Posterior cingulate gyrus (tissue), 11 donors: ENCODE measurements around the gene ALOX5.
"Not testable (repeated sequence)": the region's sequence is repeated elsewhere in the genome, so short reads cannot be mapped to it uniquely, and the experiment has no call there.

Source experiments
- DNase-seq, 10 donors: peaks; one replicate each; pipeline versions ENCODE4 v3.0.0 to v3.0.0-alpha.2; 2020 to 2021; ENCODE audit warnings: mixed read lengths in 3 of 10
- intact Hi-C: fragments of 100-400 bp; cut with DNase I; formaldehyde crosslinking; loops from one replicate; pipeline ENCODE4 v1.15.1; 2023

ALOX5 gene

DNA sequence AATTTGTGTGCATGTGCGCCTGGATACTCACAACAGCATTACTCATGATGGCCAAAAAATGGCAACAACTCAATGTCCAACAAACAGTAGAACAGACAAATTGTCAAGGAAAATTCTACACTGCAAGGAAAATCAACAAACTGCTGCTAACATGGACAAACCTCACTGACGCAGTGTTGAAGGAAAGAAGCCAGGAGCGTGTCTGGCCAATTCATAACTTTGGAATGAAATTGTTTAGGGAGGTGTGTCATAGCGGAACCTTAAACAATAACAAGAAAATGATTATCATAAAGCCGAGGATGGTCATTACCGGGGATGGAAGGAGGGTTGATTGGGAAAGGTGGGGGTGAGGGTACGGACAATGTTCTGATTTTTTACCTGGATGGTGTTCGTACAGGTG is 29.1 kb downstream of the ALOX5 start:
- no peak for DNase-seq
- intact Hi-C loops, result no loop called here

DNA sequence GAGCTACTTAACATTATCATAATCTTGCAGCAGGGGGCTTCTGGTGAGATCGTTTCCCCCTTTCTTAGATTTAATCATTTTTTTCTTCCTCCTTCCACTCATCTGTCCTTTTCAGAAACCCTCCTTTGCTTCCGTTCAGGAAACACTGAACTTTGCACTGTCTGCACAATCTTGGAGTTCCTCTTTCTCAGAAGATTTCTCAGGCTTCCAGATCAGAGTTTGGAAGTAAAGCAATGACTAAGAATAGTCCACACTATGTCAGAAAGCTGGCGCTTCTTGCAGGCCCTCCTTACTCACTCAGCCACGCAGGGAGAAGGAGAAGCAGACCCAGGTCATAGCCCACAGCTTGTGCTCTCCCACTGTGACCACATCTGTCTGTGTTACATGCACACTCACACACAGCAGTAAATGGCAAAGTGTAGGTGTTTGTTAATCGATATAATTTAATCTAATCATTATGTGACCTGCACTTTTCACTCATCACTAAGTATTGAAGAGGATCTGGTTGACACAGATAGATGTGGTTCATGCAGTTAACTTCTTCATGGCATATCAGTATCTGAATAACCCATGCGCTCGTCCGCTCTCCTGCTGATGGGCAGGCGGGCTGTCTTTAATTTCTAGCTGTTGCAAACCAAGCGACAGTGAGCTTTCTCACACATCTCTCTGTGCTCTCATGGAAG is 30.2 kb downstream of the ALOX5 start:
- DNase-seq, result peak in 1 of 10 donors; percentile 77
- intact Hi-C loops, result no loop called here

DNA sequence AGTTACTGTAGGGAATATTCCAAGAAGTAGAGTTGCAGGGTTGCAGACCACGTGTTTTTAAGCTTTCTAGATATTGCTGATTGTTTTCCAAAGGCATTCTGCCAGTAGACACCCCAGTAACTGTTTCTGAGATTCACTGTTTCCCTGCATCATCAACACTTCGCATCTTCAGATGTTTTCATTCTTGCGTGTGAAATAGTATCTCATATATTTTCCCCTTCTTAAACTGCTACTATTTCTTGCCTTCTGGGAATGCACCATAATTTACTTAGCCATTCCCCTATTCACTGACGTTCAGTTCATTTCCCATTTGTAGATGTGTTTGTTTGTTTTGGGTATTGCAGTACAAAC is 30.7 kb downstream of the ALOX5 start:
- DNase-seq, result no peak
- intact Hi-C loops, result no loop called here

DNA sequence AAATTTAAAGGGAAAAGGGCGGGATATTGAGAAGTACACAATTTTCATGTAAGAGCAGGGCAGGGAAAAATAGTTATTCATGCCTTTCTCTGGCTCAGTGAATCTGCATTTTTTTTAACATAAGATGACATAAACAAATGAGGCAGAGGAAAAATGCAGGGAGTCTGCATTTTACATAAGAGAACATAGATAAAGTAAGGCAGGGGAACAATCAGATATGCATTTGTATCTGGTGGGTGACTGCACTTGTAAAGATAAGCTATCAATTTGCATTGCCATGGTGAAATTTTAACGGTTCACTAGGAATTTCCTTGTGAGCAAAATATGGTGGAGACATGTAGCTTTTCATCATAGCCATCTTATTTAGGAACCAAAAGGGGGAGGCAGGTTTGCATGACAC is 33.5 kb downstream of the ALOX5 start:
- DNase-seq, result no peak
- intact Hi-C loops, result no loop called here

DNA sequence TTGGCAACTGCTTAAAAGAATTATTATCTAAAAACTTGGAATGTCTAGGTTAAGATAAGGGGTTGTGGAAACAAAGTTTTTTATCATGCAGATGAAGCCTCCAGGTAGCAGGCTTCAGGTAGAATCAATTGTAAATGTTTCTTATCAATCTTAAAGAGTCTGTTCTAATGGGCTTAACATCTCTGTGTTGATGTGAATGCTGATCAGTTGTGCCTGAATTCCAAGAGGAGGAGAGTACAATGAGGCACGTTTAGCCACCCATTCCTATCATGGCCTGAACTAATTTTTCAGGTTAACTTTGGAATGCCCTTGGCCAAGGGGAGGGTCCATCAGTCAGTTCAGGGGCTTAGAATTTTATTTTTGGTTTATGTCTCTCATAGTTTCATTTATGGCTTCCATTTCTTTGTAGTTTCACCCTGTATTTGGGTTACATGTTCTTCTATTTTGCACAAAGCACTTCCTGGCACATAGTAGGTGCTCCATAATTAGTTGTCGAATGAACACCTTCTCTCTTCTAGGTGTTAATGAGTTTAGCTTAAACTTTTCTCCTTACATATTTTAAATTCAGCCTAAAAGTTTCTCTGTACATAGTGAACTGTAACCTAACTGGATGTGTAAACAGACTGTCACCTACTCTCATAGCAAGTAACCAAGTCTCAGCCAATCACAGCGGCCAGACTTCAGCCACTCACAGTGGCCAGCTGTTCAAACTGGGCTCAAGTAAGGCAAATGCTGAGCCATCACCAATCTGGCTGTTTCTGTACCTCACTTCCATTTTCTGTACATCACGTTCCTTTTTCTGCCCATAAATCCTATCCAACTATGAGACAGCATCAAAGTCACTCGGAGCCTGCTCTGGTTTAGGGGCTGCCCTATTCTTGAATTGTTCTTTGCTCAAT is 34.7 kb downstream of the ALOX5 start:
- no peak for DNase-seq
- intact Hi-C loops, result no loop called here

DNA sequence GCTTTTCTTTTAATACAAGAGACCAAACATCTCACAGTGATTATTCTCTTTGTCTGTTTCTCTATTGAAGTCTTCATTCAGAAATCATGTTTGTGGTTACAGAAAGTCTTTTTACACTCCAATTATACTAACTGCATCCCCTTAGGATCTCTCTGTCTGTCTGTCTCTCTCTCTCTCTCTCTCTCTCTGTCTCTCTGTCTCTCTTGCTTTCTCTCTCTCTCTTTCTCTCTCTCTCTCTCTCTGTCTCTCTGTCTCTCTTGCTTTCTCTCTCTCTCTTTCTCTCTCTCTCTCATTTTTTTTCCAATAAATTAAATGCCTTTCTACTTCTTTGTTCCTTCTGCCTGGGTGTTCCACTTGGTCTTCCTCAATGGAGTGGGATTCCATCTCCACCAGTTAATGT is 35.3 kb downstream of the ALOX5 start:
- intact Hi-C loops, DNase-seq: not testable (repeated sequence)

DNA sequence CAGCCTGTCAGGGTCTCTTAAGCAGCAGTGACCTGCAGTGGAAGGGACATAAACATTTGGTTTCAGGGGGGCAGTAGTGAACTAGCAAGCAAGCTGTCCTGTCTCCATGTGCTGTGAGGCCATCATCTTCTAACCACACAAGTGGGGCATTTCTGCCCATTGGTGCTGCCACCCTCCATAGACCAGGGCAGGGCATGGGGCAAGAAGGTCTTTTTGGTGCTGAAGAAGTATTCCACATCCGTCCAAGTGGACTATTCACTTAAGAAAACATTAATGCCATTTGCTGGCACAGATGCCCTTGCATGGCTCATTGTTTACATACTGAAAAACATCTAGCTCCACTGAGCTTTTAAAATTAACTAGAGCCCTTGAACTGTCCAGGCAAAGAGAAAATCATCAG is 35.8 kb downstream of the ALOX5 start:
- DNase-seq, result no peak
- intact Hi-C loops, result no loop called here

DNA sequence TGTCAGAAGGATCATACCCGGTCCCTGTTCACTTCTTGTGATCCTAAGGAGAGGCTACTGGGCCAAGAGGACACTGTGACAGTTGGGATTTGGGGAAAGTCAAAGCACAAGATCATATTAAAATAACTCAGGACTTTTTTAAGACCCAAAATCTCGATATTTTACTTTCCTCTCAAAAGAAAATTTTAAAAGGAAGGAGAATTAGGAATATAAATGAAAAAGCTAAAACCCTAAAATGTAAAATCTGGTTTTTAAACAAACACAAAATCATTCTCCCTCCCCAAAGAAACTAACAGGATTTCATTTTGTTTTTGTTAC is 36.4 kb downstream of the ALOX5 start:
- no peak for DNase-seq
- intact Hi-C loops, result no loop called here

DNA sequence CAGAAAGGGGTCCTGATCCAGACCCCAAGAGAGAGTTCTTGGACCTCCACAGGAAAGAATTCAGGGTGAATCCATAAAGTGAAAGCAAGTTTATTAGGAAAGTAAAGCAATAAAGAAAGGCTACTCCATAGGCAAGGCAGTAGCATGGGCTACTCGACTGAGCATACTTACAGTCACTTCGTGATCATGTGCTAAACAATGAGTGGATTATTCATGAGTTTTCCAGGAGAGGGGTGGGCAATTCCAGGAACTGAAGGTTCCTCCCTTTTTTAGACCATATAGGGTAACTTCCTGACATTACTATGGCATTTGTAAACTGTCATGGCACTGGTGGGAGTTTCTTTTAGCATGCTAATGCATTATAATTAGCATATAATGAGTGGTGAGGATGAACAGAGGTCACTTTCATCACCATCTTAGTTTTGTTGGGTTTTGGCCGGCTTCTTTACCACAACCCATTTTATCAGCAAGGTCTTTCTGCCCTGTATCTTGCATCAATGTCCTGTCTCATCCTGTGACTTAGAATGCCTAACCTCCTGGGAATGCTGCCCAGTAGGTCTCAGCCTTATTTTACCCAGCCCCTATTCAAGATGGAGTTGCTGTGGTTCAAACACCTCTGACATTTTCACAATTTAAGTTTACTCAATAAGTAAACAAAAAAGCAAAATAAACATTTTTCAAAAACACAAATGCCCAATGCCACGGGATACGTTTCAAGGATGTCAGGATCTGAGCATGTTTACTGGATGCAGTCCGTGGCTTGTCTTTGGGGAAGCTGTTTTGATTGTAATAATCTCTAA is 37.0 kb downstream of the ALOX5 start:
- DNase-seq, result no peak
- intact Hi-C loops, result no loop called here

DNA sequence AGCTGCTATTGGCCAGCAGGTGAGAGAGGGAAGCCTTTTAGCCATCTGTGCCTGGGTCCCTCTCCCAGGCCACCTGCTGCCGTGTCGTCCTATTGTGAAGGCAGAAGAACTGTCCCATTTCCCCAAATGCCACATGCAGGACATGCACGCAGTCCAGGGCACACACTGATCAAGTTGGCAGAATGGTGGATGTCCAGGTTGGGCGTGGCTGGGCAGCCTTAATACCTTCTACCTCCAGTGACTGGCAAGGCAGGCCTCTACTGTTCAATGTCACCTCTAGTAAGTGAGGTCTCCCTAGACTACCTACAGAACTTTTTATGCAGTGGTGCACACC is 37.6 kb downstream of the ALOX5 start:
- intact Hi-C loops, result no loop called here
- DNase-seq, result peak in 1 of 10 donors; percentile 59

DNA sequence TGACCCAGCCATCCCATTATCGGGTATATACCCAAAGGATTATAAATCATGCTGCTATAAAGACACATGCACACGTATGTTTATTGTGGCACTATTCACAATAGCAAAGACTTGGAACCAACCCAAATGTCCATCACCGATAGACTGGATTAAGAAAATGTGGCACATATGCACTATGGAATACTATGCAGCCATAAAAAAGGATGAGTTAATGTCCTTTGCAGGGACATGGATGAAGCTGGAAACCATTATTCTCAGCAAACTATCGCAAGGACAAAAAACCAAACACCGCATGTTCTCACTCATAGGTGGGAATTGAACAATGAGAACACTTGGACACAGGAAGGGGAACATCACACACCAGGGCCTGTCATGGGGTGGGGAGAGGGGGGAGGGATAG is 41.0 kb downstream of the ALOX5 start:
- intact Hi-C loops, DNase-seq: not testable (repeated sequence)

DNA sequence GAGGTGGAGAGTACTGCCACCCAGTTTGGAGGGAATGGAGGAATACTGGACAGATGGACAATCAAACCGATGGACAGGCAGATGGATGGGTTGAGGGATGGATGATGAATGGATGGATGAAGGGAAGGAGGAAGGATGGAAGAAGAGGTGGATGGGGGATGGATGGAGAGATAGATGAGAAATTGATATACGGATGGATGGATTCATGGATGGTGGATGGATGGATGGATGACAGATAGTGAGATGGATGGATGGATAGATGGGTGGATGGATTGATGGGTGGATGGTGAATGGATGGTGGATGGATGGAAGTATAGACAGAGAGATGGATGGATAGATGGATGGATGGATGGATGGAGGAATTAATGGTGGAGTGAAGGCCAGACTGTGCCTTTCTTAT is 42.6 kb downstream of the ALOX5 start:
- intact Hi-C loops, result no loop called here
- no peak for DNase-seq

DNA sequence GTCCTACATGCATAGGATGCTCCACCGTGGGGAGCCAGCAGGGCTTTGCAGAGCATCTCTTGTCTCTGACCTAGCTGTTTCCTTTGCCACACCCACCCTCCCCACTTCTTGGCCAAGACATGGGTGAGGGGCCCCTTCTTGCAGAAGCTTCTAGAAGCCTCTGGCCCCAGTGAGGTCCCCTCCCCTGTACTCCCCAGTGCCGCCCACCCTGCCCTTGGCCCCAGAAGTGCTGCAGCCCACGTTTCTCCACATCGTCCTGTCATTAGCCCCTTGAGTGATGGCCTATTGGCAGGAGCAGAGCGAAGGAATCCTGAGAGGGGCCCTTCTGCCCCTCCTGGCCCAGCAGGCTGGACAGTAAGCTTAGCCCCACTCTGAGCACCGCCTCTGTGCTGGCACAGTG is 43.7 kb downstream of the ALOX5 start:
- intact Hi-C loops, result no loop called here
- DNase-seq, result no peak

DNA sequence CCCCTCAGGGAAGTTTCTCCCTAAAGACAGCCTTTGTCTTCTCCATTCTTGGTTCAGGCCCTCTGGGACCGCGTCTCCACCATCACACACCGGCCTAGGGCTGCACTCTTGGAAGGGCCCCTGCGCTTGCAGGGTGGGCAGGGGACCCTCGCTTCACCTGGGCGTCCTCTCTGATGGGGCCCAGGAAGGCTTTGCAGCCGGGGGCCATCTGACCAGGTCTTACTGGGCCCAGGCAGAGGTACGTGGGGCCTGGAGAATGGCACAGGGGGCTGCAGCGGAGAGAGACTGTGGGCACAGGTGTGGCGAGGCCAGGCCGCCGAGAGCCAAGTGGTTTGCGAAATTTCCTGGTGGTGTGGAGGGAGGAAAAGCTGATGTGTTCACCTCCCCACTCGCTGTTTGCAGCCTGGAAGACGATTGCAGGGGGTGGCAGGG is 44.4 kb downstream of the ALOX5 start:
- DNase-seq, result no peak
- intact Hi-C loops, result no loop called here

DNA sequence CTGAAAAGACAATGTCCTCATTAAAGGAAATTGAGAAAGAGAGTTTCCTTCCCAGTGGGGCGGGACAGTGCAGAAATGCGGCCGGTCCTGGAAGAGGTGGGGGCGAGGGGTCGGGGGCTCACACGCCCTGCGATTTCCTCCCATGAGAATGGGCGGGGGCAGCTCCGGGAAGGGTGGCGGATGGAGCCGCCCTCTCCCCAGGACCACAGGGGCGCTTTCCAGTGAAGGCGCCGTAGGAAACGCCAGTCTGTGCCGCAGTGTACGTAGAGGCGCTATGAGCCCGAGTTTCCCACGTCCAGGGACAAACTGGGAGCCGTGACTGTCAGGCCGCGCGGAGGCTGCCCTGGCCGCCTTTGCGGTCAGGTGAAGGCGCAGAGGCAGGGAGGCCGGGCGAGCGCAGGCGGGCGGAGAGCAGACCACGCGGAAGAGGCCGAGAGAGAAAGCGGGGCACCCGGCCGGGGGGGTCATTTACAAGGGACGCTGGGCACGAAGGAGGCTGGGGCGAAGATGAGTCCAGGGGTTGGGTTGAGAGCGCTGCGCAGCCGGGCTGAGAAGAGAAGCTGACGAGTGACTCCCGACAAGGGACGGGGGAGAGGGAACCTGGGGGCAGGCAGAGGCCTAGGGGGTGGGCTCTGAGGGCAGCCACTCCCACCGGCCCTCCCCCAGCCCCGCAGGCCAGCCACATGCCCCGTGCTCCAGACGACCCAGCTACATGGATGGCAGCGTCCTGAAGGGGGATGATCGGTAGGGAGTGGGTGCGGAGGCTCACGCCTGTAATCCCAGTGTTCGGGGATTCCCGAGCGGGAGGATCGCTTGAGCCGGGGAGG is 45.0 kb downstream of the ALOX5 start:
- peak in 8 of 10 donors; percentile 46 to 93 (median 58) for DNase-seq
- intact Hi-C loops, result no loop called here

DNA sequence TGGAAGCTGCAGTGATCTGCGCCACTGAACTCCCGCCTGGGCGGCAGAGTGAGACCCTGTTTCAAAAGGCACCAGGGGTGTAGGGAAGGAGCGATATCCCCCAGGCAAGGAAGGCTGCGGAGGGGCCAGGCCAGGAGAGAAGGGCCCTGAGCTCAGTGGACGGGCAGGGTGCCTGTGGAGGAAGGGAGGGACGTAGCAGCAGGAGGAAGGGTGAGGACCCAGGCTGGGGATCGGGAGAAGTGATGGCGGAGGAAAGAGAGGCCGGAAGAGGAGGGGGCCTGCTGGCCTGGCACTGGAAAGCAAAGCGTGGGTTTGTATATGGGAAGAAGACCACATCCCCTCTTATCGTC is 45.6 kb downstream of the ALOX5 start:
- intact Hi-C loops, result no loop called here
- peak in 1 of 10 donors; percentile 87 for DNase-seq

DNA sequence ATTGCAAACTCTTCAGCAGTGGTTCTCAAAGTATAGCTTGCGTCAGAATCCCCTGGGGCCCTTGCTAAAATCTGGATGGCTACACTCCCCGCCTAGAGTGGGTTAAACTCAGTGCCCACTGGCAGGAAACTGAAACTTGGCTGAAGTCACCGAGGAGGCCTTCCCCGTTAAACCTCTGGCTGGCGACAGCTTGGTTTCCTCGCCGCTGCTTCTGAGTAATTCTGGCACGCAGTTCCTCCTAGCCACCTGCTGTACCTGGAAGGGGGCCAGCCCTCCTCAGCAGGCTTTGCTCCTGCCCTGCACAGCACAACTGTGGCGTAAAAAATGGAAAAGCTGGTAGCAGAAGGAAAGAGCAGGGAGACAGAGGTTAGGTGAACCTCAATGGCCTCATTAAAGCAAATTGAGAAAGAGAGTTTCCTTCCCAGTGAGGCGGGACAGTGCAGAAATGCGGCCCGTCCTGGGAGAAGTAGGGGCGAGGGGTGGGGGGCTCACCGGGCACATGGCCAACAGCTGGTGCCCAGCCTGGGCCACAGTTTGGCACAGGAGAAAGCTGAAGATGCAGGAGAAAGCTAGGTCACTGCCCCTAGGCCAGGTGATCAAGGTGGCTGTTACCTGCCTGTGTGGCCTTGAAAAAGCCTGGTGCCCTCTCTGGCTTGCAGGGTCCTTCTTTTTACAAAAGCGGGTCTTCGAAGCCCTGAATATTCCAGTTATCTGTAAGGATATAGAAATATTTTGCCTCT is 46.6 kb downstream of the ALOX5 start:
- intact Hi-C loops, result no loop called here
- peak; percentile 52 to 96 (median 78) for DNase-seq

DNA sequence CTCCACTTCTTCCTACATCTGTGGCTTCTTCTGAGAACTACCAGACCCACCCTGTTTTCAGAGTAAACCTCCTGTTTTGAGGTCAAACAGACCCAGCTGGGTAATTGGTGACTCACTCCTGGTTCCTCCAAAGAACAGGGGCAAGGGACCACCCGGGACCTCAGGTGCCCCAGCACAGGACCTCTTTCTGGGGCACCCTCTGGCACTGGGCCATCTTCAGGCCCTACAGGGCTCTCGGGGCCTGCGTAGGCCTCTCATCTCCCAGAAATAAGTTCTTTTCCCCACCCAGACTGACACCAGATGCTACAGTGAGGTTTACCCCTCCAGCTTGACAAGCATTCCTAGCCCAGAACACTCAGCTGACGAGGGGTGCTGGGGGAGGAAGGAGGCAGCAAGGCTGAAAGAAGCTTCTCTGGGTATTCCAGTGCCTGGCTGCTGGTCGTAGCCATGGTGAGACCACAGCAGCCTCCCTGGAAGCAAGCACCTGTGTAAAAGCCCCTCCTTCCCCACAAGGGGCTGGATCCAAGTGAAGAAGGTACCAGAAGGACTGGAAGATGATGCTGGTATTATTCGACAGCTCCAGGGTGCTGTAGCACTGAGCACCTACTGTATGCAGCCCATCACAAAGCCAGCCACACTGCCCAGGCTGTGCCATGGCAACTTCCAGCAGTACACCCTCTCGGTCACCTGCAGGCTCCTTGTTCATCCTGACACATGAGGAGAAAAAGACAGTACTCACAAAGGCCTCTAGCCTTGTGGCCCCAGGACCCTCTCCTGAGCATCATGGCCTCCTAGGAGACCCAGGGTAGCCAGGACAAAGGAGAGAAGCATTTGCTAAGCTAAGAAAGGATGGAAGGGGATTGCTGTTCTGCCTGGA is 47.4 kb downstream of the ALOX5 start:
- DNase-seq, result peak in 1 of 10 donors; percentile 60
- intact Hi-C loops, result no loop called here
